Measurements from ENCODE around the gene NELFB.

Gene NELFB

GRCh38 chr9:137254624-137255447 lies at the start of gene NELFB:
Gene NELFB, plus strand, starts transcription at chr9:137255327.
- DNase-seq (ENCODE audit: low read depth, low spot score) = peak; percentile 90

- DNase-seq (ENCODE audit: low read depth, low spot score) = no peak
Observed at GRCh38 chr9:137206602-137207001, 48.5 kb upstream of the NELFB start.

GRCh38 chr9:137211532-137211931 lies 43.6 kb upstream of the NELFB start:
- no peak for DNase-seq (ENCODE audit: low read depth, low spot score)

- no peak for DNase-seq (ENCODE audit: low read depth, low spot score)
Observed at GRCh38 chr9:137212520-137212919, 42.6 kb upstream of the NELFB start.

GRCh38 chr9:137213160-137214060 lies 41.7 kb upstream of the NELFB start:
- DNase-seq (ENCODE audit: low read depth, low spot score) = no peak

- DNase-seq (ENCODE audit: low read depth, low spot score) = no peak
Observed at GRCh38 chr9:137214620-137215019, 40.5 kb upstream of the NELFB start.

GRCh38 chr9:137215196-137215986 lies 39.7 kb upstream of the NELFB start:
- DNase-seq (ENCODE audit: low read depth, low spot score) = no peak

GRCh38 chr9:137216188-137216965 lies 38.8 kb upstream of the NELFB start:
- DNase-seq (ENCODE audit: low read depth, low spot score) = no peak

- DNase-seq (ENCODE audit: low read depth, low spot score) = no peak
Observed at GRCh38 chr9:137217276-137218211, 37.6 kb upstream of the NELFB start.

GRCh38 chr9:137218212-137218753 lies 36.8 kb upstream of the NELFB start:
- no peak for DNase-seq (ENCODE audit: low read depth, low spot score)

- DNase-seq (ENCODE audit: low read depth, low spot score) = no peak
Observed at GRCh38 chr9:137218754-137219271, 36.3 kb upstream of the NELFB start.

GRCh38 chr9:137219757-137220316 lies 35.3 kb upstream of the NELFB start:
- DNase-seq (ENCODE audit: low read depth, low spot score) = no peak

GRCh38 chr9:137220317-137221094 lies 34.6 kb upstream of the NELFB start:
- DNase-seq (ENCODE audit: low read depth, low spot score) = no peak

- DNase-seq (ENCODE audit: low read depth, low spot score) = no peak
Observed at GRCh38 chr9:137221095-137221505, 34.0 kb upstream of the NELFB start.

GRCh38 chr9:137221506-137222111 lies 33.5 kb upstream of the NELFB start:
- DNase-seq (ENCODE audit: low read depth, low spot score) = no peak

- DNase-seq (ENCODE audit: low read depth, low spot score) = no peak
Observed at GRCh38 chr9:137222190-137223077, 32.7 kb upstream of the NELFB start, which contains the start of gene RNF208. Gene RNF208, minus strand, starts transcription at chr9:137222240. Its CDS starts 1,028 bp downstream, at chr9:137221212.

Measured in activated naive CD8-positive, alpha-beta T cell treated with anti-CD3 and anti-CD28 coated beads, Interleukin-2, amount 50 U/mL, for 16 hours (primary cell).